Adrenal gland (tissue), 5 donors: ENCODE measurements around the gene EXT2.

Experiments used
- CTCF ChIP-seq, 6 experiments: fragments of 450-650 bp in 4 of 6; fragments of 200-600 bp in 2 of 6; sonication (generic) in 1 of 6; IDR thresholded peaks; 1 replicate in 5 of 6; 2 replicates in 1 of 6; pipeline versions ENCODE4 v1.5.1 to v1.8.0; 2016 to 2021; ENCODE audit warnings: antibody characterized with exemption in 6 of 6, mild to moderate bottlenecking in 2 of 6, moderate library complexity in 1 of 6
- POLR2A ChIP-seq, 2 donors: fragments of 450-650 bp; IDR thresholded peaks; one replicate each; pipeline ENCODE4 v1.6.1; 2017; ENCODE audit warnings: antibody characterized with exemption in 2 of 2, mild to moderate bottlenecking in 2 of 2, moderate library complexity in 1 of 2
- donor health status: DM: no; HTN: no; CAD: no.

GRCh38 chr11:44068180-44068579, 27.3 kb upstream of the EXT2 start:
- TF ChIP-seq CTCF (IDR thresholded peaks at IDR 0.05) (no peak), POLR2A (IDR thresholded peaks at IDR 0.05) (no peak)
